ENCODE measurements around the gene MBNL1.

Gene MBNL1

GRCh38 chr3:152268555-152269055, at the start of gene MBNL1:
MBNL1 (plus strand) TSS chr3:152268929; CDS start chr3:152300194, 31,265 bp downstream.
- TF ChIP-seq CTCF (IDR thresholded peaks at IDR 0.05; ENCODE audit: extremely low read depth, missing control alignments) = no peak
- DNase-seq (ENCODE audit: low spot score) = peak; percentile 79

GRCh38 chr3:152219216-152219615, 49.5 kb upstream of the MBNL1 start:
- no peak for DNase-seq (ENCODE audit: low spot score)
- no peak for TF ChIP-seq CTCF (IDR thresholded peaks at IDR 0.05; ENCODE audit: extremely low read depth, missing control alignments)

GRCh38 chr3:152219769-152220255, 48.9 kb upstream of the MBNL1 start:
- TF ChIP-seq CTCF (IDR thresholded peaks at IDR 0.05; ENCODE audit: extremely low read depth, missing control alignments) = no peak
- DNase-seq (ENCODE audit: low spot score) = no peak

GRCh38 chr3:152222327-152222726, 46.4 kb upstream of the MBNL1 start:
- TF ChIP-seq CTCF (IDR thresholded peaks at IDR 0.05; ENCODE audit: extremely low read depth, missing control alignments) = no peak
- DNase-seq (ENCODE audit: low spot score) = peak; percentile 36

- no peak for DNase-seq (ENCODE audit: low spot score)
- TF ChIP-seq CTCF (IDR thresholded peaks at IDR 0.05; ENCODE audit: extremely low read depth, missing control alignments) = no peak
Measured at GRCh38 chr3:152225201-152225600, 43.5 kb upstream of the MBNL1 start.

GRCh38 chr3:152226176-152226575, 42.6 kb upstream of the MBNL1 start:
- DNase-seq (ENCODE audit: low spot score) = no peak
- TF ChIP-seq CTCF (IDR thresholded peaks at IDR 0.05; ENCODE audit: extremely low read depth, missing control alignments) = no peak

GRCh38 chr3:152227027-152227426, 41.7 kb upstream of the MBNL1 start:
- DNase-seq (ENCODE audit: low spot score) = no peak
- TF ChIP-seq CTCF (IDR thresholded peaks at IDR 0.05; ENCODE audit: extremely low read depth, missing control alignments) = no peak
